Muscle of arm (tissue), 12 donors: ENCODE measurements around the gene PIGO. TPM values are rescaled to one million over a fixed set of nuclear protein-coding genes. Genes with fewer than 3 reads are reported as not detected.

Experiments used
- polyA plus RNA-seq, 12 donors: library from polyadenylated mRNA; unstranded; fragments of 120-200 nt; gene quantifications; one replicate each; pipeline ENCODE4 v1.2.1, GENCODE V29; 2013; ENCODE audit not compliant: insufficient read length in 12 of 12

The PIGO gene
- polyA plus RNA-seq, 12 donors, result 10.4 to 17.5 (median 11.7) TPM; not detected in 1

Other genes with a start within 250 kb of the PIGO start
- gene PHF24, start 138.3 kb downstream of the PIGO start, polyA plus RNA-seq, result under 1 TPM in 10 of 12 donors, not detected in 2; 0.11 to 0.68 (median 0.37) TPM
- 10 to 100 TPM in 11 of 12 donors, not detected in 1; 16.8 to 60.6 (median 38.4) TPM for gene DNAJB5, start 106.8 kb downstream of the PIGO start, polyA plus RNA-seq
- gene VCP, start 24.0 kb downstream of the PIGO start, polyA plus RNA-seq, result 100 to 1,000 TPM in 11 of 12 donors, not detected in 1; 132 to 190 (median 174) TPM
- gene FANCG, start 16.6 kb downstream of the PIGO start, polyA plus RNA-seq, result 10 to 100 TPM in 10 of 12 donors, 1 to 10 TPM in 1, not detected in 1; 8.4 to 37.0 (median 27.1) TPM
- gene STOML2, start 6.5 kb upstream of the PIGO start, polyA plus RNA-seq, result 10 to 100 TPM in 11 of 12 donors, not detected in 1; 55.3 to 75.3 (median 66.7) TPM
- gene ATOSB, start 19.3 kb upstream of the PIGO start, polyA plus RNA-seq, result 10 to 100 TPM in 11 of 12 donors, not detected in 1; 10.1 to 19.7 (median 11.2) TPM
- 10 to 100 TPM in 11 of 12 donors, not detected in 1; 13.4 to 29.0 (median 18.5) TPM for gene UNC13B, start 65.4 kb upstream of the PIGO start, polyA plus RNA-seq